Osteoblast (primary cell): ENCODE measurements around the gene C14orf132. TPM values are rescaled to one million over a fixed set of nuclear protein-coding genes. Genes with fewer than 3 reads are reported as not detected.

Experiments
- DNase-seq: peaks from one replicate; pipeline ENCODE4 v3.0.0; 2011; ENCODE audit warnings: low spot score, mixed read lengths; ENCODE audit not compliant: insufficient read length; ENCODE audit errors: missing footprints
- H2AFZ ChIP-seq: 2 replicates; pipeline ENCODE4 v1.6.0; 2011; ENCODE audit warnings: mild to moderate bottlenecking, low read length
- H3K27ac ChIP-seq: 2 replicates; pipeline ENCODE4 v1.5.1; 2011; ENCODE audit warnings: mild to moderate bottlenecking, low read depth, low read length, moderate library complexity
- H3K27me3 ChIP-seq: 2 replicates; pipeline ENCODE4 v1.6.0; 2012; ENCODE audit warnings: mild to moderate bottlenecking, control low read depth, inconsistent platforms, low read length, moderate library complexity; ENCODE audit not compliant: insufficient read depth
- H3K36me3 ChIP-seq: 2 replicates; pipeline ENCODE4 v1.5.1; 2011; ENCODE audit warnings: mild to moderate bottlenecking, low read length, control low read depth, moderate library complexity; ENCODE audit not compliant: insufficient read depth
- H3K4me1 ChIP-seq: 2 replicates; pipeline ENCODE4 v1.5.1; 2011; ENCODE audit warnings: mild to moderate bottlenecking, low read length, control low read depth, moderate library complexity; ENCODE audit not compliant: insufficient read depth
- H3K4me2 ChIP-seq: 2 replicates; pipeline ENCODE4 v1.6.0; 2011; ENCODE audit warnings: mild to moderate bottlenecking, low read length; ENCODE audit not compliant: insufficient read depth
- H3K4me3 ChIP-seq: fragments of 200-600 bp; sonication (generic); 3 replicates; pipeline ENCODE4 v1.5.1; 2012; ENCODE audit warnings: mild to moderate bottlenecking, low read length, inconsistent platforms; ENCODE audit not compliant: insufficient read depth
- H3K79me2 ChIP-seq: 2 replicates; pipeline ENCODE4 v1.6.0; 2012; ENCODE audit warnings: mild to moderate bottlenecking, low read length, control low read depth, inconsistent platforms; ENCODE audit not compliant: insufficient read depth
- H3K9me3 ChIP-seq: 2 replicates; pipeline ENCODE4 v1.5.1; 2011; ENCODE audit warnings: low read depth, low read length, control low read depth
- H4K20me1 ChIP-seq: 2 replicates; pipeline ENCODE4 v1.6.0; 2012; ENCODE audit warnings: mild to moderate bottlenecking, low read length, control low read depth; ENCODE audit not compliant: insufficient read depth
- total RNA-seq: library from RNA; depleted of rRNA; stranded (reverse); fragments of >200 nt; gene quantifications from 2 replicates; pipeline ENCODE4 v1.2.3, GENCODE V29; 2012
- TF ChIP-seq, protein P1 (sequence below): IDR thresholded peaks from 2 replicates; pipeline ENCODE4 v1.5.1; 2011; ENCODE audit warnings: mild to moderate bottlenecking, low read depth, low read length, moderate library complexity; ENCODE audit errors: extremely low read depth

C14orf132 gene
- total RNA-seq, 1 donor = 40.2 TPM

DNA sequence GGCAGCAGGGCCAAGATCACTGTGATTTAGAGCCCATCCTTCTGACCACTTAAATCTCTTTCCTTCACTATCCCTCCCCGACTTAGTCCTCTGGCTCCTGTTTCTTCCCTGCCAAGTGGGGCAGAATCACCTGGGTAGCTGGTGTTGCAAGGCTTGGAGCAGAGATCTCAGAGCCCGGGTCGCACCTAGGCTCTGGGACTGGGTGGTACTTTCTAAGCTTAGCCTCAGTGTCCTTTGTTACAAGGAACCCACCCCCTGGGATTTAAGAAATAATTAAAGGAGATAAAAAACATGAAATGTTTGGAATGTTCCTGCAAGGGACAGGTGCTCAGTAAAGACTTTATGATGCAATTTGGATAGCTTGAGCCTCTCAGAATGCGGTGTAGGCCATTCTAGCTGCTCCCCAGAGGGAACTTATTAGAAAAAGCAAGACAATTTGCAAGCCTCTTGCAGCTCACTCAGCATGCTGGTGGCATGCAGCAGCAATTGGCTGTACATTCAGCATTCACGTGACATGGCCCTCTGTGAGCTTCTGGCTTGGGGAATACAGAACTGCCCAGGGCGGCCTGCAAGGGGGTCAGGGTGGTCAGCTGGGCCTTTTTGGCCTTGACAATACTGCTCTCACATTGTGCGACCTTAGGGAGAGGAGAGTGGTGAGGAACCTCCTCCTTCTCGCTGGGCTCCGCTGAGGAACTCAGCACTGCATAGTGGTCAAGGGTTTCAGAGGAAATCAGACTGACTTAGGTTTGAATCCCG lies 16.8 kb downstream of the C14orf132 start:
- TF ChIP-seq, protein P1, sequence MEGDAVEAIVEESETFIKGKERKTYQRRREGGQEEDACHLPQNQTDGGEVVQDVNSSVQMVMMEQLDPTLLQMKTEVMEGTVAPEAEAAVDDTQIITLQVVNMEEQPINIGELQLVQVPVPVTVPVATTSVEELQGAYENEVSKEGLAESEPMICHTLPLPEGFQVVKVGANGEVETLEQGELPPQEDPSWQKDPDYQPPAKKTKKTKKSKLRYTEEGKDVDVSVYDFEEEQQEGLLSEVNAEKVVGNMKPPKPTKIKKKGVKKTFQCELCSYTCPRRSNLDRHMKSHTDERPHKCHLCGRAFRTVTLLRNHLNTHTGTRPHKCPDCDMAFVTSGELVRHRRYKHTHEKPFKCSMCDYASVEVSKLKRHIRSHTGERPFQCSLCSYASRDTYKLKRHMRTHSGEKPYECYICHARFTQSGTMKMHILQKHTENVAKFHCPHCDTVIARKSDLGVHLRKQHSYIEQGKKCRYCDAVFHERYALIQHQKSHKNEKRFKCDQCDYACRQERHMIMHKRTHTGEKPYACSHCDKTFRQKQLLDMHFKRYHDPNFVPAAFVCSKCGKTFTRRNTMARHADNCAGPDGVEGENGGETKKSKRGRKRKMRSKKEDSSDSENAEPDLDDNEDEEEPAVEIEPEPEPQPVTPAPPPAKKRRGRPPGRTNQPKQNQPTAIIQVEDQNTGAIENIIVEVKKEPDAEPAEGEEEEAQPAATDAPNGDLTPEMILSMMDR = no peak
- Histone ChIP-seq H3K9me3 (no peaks in the 10 kb centered on the region), H3K27ac (peak overlapping the region; percentile 95), H3K27me3 (no peaks in the 10 kb centered on the region), H4K20me1 (peaks cover 69% of the 10 kb centered on the region), H3K79me2 (peaks cover 90% of the 10 kb centered on the region), H2AFZ (no peak overlapping the region), H3K36me3 (peaks cover 18% of the 10 kb centered on the region), H3K4me1 (peaks cover 36% of the 10 kb centered on the region), H3K4me3 (no peak overlapping the region), H3K4me2 (no peak overlapping the region)
- DNase-seq = no peak

DNA sequence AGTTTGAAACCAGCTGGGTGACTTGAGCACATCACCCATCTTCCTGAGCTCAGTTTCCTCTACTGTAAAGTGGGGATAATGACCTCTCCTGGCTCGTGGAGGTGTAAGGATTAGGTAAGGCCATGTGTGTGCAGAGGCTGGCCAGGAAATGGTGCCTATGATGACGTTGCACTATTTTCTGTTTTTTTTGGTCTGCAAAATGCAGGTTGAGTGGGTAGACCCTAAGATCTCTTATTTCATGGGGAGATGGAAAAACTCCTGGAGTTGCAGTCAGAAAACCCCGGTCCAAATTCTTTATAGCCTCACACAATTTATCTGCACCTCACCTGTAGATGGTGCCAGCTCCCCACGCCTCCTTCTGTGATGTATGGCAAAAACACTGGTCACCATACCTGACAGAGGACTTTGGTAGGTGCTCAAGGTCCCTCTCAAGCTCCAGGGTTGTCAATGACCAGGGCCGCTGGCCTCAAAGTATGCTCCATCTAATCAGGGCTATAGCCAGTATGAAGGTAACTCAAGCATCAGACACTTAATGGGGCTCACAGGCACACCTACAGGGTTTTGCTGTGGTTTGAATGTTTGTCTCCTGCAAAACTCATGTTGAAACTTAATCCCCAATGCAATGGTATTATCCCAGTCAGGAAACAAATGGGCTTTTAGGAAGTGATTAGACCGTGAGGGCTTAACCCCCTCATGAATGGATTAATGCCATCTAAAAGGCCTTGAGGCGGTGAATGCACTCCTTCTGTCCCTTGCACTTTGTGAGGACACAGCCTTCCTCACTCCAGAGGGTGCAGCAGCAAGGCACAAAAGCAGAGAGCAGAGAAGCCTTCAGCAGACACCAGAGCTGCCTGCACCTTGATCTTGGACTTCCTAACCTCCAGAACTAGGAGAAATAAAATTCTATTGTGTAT lies 17.6 kb downstream of the C14orf132 start:
- Histone ChIP-seq H3K79me2 (peaks cover 89% of the 10 kb centered on the region), H3K4me2 (no peak overlapping the region), H2AFZ (no peak overlapping the region), H3K27me3 (no peaks in the 10 kb centered on the region), H3K4me1 (peaks cover 36% of the 10 kb centered on the region), H3K27ac (no peak overlapping the region), H3K9me3 (no peaks in the 10 kb centered on the region), H3K4me3 (no peak overlapping the region), H3K36me3 (peaks cover 11% of the 10 kb centered on the region), H4K20me1 (peaks cover 65% of the 10 kb centered on the region)
- TF ChIP-seq, protein P1 = no peak
- DNase-seq = no peak

DNA sequence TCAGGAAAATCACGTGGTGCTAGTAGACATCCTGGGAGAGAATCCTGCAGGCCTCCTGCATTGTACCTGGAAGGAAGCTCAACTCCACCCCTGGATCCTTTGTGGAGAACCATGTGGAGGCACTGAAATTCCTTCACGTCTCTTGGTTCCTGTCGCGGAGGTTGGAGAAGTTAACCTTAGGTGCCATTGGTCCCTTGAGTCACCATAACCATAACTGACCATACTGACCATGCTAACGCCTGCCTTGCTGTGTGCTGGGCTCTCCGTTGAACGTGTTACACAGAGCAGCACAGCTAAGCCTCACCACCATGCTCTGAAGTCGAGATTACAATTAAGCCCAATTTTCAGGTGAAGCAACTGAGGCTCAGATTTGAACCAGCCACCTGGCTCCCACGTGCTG lies 18.6 kb downstream of the C14orf132 start:
- Histone ChIP-seq H3K79me2 (peaks cover 88% of the 10 kb centered on the region), H4K20me1 (peaks cover 73% of the 10 kb centered on the region), H3K9me3 (no peaks in the 10 kb centered on the region), H3K4me2 (no peak overlapping the region), H2AFZ (no peak overlapping the region), H3K4me1 (peaks cover 31% of the 10 kb centered on the region), H3K36me3 (peaks cover 10% of the 10 kb centered on the region), H3K27me3 (no peaks in the 10 kb centered on the region), H3K4me3 (no peak overlapping the region), H3K27ac (no peak overlapping the region)
- TF ChIP-seq, protein P1 = no peak
- no peak for DNase-seq
